HepG2 (cell line): Measurements from ENCODE around the gene LENEP. TPM values are rescaled to one million over a fixed set of nuclear protein-coding genes. Genes with fewer than 3 reads are reported as not detected.

Experiments
- CCDC6 ChIP-seq: sonication (generic); formaldehyde crosslinking; IDR thresholded peaks from 2 replicates; pipeline ENCODE4 v1.8.1; 2022; ENCODE audit warnings: mild to moderate bottlenecking, missing genetic modification reagents, moderate library complexity
- DNMT1 ChIP-seq: sonication (generic); formaldehyde crosslinking; IDR thresholded peaks from 2 replicates; pipeline ENCODE4 v1.5.1; 2020; ENCODE audit warnings: mild to moderate bottlenecking, missing genetic modification reagents
- FOSL1 ChIP-seq: sonication (generic); formaldehyde crosslinking; IDR thresholded peaks from 2 replicates; pipeline ENCODE4 v1.9.0; 2021; ENCODE audit warnings: missing genetic modification reagents, borderline replicate concordance
- GABPB1 ChIP-seq: IDR thresholded peaks from 2 replicates; pipeline ENCODE4 v1.6.1; 2016; ENCODE audit warnings: mild to moderate bottlenecking, missing genetic modification reagents, moderate library complexity, missing compliant biosample characterization
- HDAC1 ChIP-seq: sonication (generic); formaldehyde crosslinking; IDR thresholded peaks from 2 replicates; pipeline ENCODE4 v1.5.1; 2020; ENCODE audit warnings: mild to moderate bottlenecking, missing genetic modification reagents
- MEIS1 ChIP-seq: sonication (generic); formaldehyde crosslinking; IDR thresholded peaks from 2 replicates; pipeline ENCODE4 v1.9.0; 2021; ENCODE audit warnings: mild to moderate bottlenecking, missing genetic modification reagents, moderate library complexity, borderline replicate concordance
- MTA1 ChIP-seq: sonication (generic); formaldehyde crosslinking; IDR thresholded peaks from 2 replicates; pipeline ENCODE4 v1.4.0; 2020; ENCODE audit warnings: missing genetic modification reagents, mild to moderate bottlenecking, borderline replicate concordance
- MYC ChIP-seq: sonication (generic); formaldehyde crosslinking; IDR thresholded peaks from 2 replicates; pipeline ENCODE4 v1.9.0; 2021; ENCODE audit warnings: missing genetic modification reagents, borderline replicate concordance
- MYNN ChIP-seq: sonication (generic); formaldehyde crosslinking; IDR thresholded peaks from 2 replicates; pipeline ENCODE4 v1.4.0; 2020; ENCODE audit warnings: mild to moderate bottlenecking, low read depth, missing genetic modification reagents
- RARG ChIP-seq: sonication (generic); formaldehyde crosslinking; IDR thresholded peaks from 2 replicates; pipeline ENCODE4 v1.4.0; 2020; ENCODE audit warnings: low read depth, mild to moderate bottlenecking, missing genetic modification reagents
- RBM22 ChIP-seq: fragments of 200-400 bp; formaldehyde crosslinking; optimal IDR thresholded peaks from 2 replicates; pipeline ENCODE3; 2017; ENCODE audit warnings: mild to moderate bottlenecking, low read length, moderate library complexity
- SIN3A ChIP-seq: IDR thresholded peaks from 2 replicates; pipeline ENCODE4 v1.6.1; 2011; ENCODE audit warnings: low read depth, mild to moderate bottlenecking, control low read depth, low read length, borderline replicate concordance
- SMAD1 ChIP-seq: sonication (generic); formaldehyde crosslinking; IDR thresholded peaks from 2 replicates; pipeline ENCODE4 v1.4.0; 2020; ENCODE audit warnings: missing genetic modification reagents, low read depth, mild to moderate bottlenecking, borderline replicate concordance
- THAP11 ChIP-seq: IDR thresholded peaks from 2 replicates; pipeline ENCODE4 v1.6.1; 2016; ENCODE audit warnings: missing biosample characterization, missing genetic modification reagents
- ZFP90 ChIP-seq: sonication (generic); formaldehyde crosslinking; IDR thresholded peaks from 2 replicates; pipeline ENCODE4 v1.8.0; 2022; ENCODE audit warnings: missing genetic modification reagents, mild to moderate bottlenecking, inconsistent platforms, borderline replicate concordance
- ZNF264 ChIP-seq: sonication (generic); formaldehyde crosslinking; IDR thresholded peaks from 2 replicates; pipeline ENCODE4 v1.4.0; 2020; ENCODE audit warnings: missing genetic modification reagents
- ZNF432 ChIP-seq: sonication (generic); formaldehyde crosslinking; IDR thresholded peaks from 2 replicates; pipeline ENCODE4 v1.5.0; 2020; ENCODE audit warnings: missing genetic modification reagents, mild to moderate bottlenecking, borderline replicate concordance
- ZNF550 ChIP-seq: sonication (generic); formaldehyde crosslinking; IDR thresholded peaks from 2 replicates; pipeline ENCODE4 v1.4.0; 2020; ENCODE audit warnings: mild to moderate bottlenecking, missing genetic modification reagents, borderline replicate concordance
- ZNF629 ChIP-seq: sonication (generic); formaldehyde crosslinking; conservative IDR thresholded peaks from 2 replicates; pipeline ENCODE4 v1.5.0; 2020; ENCODE audit warnings: missing genetic modification reagents
- ZNF720 ChIP-seq: sonication (generic); formaldehyde crosslinking; IDR thresholded peaks from 2 replicates; pipeline ENCODE4 v1.4.0; 2020; ENCODE audit warnings: missing genetic modification reagents
- ZNF841 ChIP-seq: sonication (generic); formaldehyde crosslinking; IDR thresholded peaks from 2 replicates; pipeline ENCODE4 v1.8.1; 2023; ENCODE audit warnings: missing genetic modification reagents, borderline replicate concordance
- polyA plus RNA-seq, 8 experiments: library from polyadenylated mRNA; depleted of rRNA in 3 of 8; stranded (reverse) in 7 of 8; unstranded in 1 of 8; fragments of >200 nt; fragmentation: Illumina TruSeq in 4 of 8; extraction: Trizol in 4 of 8; gene quantifications; 2 replicates each; pipeline versions ENCODE4 v1.2.1 to v1.2.3, GENCODE V29; 2011 to 2016; ENCODE audit warnings: low read depth in 4 of 8, missing spikeins in 1 of 8, mixed read lengths in 1 of 8; ENCODE audit not compliant: insufficient read depth in 1 of 8
- total RNA-seq, 5 experiments: library from RNA; depleted of rRNA; stranded (reverse); fragments of >200 nt; fragmentation: Illumina TruSeq; extraction: Trizol; gene quantifications; 2 replicates each; pipeline ENCODE4 v1.2.3, GENCODE V29; 2016; ENCODE audit warnings: low read depth in 1 of 5
- TF ChIP-seq, protein P1 (sequence below): IDR thresholded peaks from 2 replicates; pipeline ENCODE4 v1.6.1; 2016; ENCODE audit warnings: low read depth, control low read depth
- TF ChIP-seq, protein P2 (sequence below), 2 experiments: sonication (generic) in 1 of 2; formaldehyde crosslinking in 1 of 2; IDR thresholded peaks; 2 replicates each; pipeline versions ENCODE4 v1.4.0 to v1.6.1; 2016 to 2020; ENCODE audit warnings: borderline replicate concordance in 1 of 2, low read depth in 1 of 2, mild to moderate bottlenecking in 1 of 2, missing genetic modification reagents in 1 of 2

LENEP gene
- total and polyA plus RNA-seq, 2 of the 13 experiments (the other 11 are each of a cell fraction or from before 2014, with no cell fraction given): 0.29 TPM; not detected in 1

DNA sequence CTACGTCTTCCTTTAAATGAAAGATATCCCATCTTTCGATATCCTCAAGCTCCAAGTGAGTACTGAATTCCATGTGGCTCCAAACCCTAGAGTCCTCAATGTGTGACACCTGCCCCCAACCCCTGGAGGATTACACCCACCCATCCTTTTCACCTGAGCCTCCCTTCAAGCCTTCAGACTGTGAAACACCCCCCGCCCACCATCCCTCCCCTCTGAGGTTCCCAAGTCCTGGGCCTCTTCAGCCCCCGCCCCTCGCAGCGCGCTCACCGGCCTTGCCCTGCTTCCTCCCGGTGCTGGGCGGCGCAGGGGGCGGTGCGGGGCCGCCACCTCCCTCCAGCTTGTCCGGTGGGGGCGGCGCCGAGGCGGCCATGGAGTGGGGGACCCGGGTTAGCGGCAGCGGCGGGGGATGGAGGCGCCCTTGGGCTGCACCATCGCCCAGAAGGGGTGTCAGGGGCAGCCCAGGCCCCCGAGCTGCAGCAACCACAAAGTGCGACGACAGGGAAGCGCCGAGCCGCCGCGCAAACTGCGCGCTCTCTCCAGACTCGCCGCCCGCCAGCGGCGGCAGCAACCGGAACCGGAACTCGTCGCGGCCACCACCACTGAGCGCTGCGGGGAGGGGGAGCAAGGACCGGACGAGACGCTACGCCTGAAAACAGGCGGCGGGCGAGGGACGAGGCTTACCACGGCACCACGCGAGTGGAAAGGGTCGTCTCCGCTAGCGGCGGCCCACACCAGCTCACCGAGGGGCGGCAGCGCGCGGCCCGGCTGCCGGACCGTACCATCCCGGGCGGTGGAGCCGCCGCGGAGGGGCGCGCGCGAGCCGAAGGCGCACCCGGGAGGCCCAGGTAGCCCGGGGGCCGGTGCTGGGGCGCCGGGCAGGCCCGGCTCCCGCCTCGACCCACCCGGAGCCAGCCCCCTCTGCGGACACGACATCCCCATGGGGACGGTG lies 31.9 kb upstream of the LENEP start, which contains the start of gene PYGO2 (continued):
- TF ChIP-seq MEIS1 (CRISPR knock-in tag) (no peak; the same call in 1 of the 2 replicates), ZNF720 (no peak), SIN3A (no peak; the same call in 1 of the 2 replicates), RBM22 (no peak), MYC (CRISPR knock-in tag) (peak; percentile 69), ZNF841 (CRISPR knock-in tag) (peak; percentile 75; the same call in 1 of the 2 replicates), ZNF432 (CRISPR knock-in tag) (no peak), SMAD1 (peak; percentile 83; the same call in 1 of the 2 replicates), ZNF550 (CRISPR knock-in tag) (peak; percentile 78; the same call in 1 of the 2 replicates), HDAC1 (CRISPR knock-in tag) (peak; percentile 90), MYNN (CRISPR knock-in tag) (0 out of 2 replicates have a peak, but pooled peaks have one; percentile 39), MTA1 (peak; percentile 86; the same call in 1 of the 2 replicates), ZFP90 (CRISPR knock-in tag) (peak; percentile 73; the same call in 1 of the 2 replicates), THAP11 (CRISPR knock-in tag) (peak; percentile 84), FOSL1 (CRISPR knock-in tag) (no peak), ZNF264 (peak; percentile 74; the same call in 1 of the 2 replicates), DNMT1 (CRISPR knock-in tag) (peak; percentile 71; the same call in 1 of the 2 replicates), GABPB1 (CRISPR knock-in tag) (peak; percentile 96), CCDC6 (CRISPR knock-in tag) (peak; percentile 93), ZNF629 (CRISPR knock-in tag) (no peak; the same call in 1 of the 2 replicates), RARG (CRISPR knock-in tag) (no peak)
- TF ChIP-seq, protein P1, sequence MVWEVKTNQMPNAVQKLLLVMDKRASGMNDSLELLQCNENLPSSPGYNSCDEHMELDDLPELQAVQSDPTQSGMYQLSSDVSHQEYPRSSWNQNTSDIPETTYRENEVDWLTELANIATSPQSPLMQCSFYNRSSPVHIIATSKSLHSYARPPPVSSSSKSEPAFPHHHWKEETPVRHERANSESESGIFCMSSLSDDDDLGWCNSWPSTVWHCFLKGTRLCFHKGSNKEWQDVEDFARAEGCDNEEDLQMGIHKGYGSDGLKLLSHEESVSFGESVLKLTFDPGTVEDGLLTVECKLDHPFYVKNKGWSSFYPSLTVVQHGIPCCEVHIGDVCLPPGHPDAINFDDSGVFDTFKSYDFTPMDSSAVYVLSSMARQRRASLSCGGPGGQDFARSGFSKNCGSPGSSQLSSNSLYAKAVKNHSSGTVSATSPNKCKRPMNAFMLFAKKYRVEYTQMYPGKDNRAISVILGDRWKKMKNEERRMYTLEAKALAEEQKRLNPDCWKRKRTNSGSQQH (CRISPR knock-in tag): no peak
- TF ChIP-seq, protein P2, sequence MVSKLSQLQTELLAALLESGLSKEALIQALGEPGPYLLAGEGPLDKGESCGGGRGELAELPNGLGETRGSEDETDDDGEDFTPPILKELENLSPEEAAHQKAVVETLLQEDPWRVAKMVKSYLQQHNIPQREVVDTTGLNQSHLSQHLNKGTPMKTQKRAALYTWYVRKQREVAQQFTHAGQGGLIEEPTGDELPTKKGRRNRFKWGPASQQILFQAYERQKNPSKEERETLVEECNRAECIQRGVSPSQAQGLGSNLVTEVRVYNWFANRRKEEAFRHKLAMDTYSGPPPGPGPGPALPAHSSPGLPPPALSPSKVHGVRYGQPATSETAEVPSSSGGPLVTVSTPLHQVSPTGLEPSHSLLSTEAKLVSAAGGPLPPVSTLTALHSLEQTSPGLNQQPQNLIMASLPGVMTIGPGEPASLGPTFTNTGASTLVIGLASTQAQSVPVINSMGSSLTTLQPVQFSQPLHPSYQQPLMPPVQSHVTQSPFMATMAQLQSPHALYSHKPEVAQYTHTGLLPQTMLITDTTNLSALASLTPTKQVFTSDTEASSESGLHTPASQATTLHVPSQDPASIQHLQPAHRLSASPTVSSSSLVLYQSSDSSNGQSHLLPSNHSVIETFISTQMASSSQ (IDR thresholded peaks at IDR 0.05; ENCODE audit: low read depth): no peak
- TF ChIP-seq, protein P2 (CRISPR knock-in tag; IDR thresholded peaks at IDR 0.05; ENCODE audit: borderline replicate concordance): peak; percentile 44; the same call in 1 of the 2 replicates
